HG02885 (cell line): ENCODE measurements around the gene VPS16.

ENCODE experiments used
- ATAC-seq: cut with Tn5 transposase; IDR thresholded peaks from one replicate; pipeline ENCODE4 v1.9.1; 2021; ENCODE audit warnings: mild to moderate bottlenecking; ENCODE audit not compliant: unreplicated experiment, poor library complexity

The VPS16 gene

DNA sequence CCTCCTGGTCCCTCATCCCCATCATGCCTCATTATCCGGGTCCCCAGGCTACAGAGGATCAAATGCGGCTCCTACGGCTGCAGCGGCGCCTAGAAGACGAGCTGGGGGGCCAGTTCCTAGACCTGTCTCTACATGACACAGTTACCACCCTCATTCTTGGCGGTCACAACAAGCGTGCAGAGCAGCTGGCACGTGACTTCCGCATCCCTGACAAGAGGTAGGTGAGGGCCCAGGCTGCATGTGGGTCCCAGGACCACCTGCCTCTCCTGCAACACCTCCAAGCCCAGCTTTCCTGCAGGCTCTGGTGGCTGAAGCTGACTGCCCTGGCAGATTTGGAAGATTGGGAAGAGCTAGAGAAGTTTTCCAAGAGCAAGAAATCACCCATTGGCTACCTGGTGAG lies 24.6 kb downstream of the VPS16 start:
- ATAC-seq = no peak

- ATAC-seq = no peak
Measured at GRCh38 chr20:2865630-2866029, 25.1 kb downstream of the VPS16 start.

GRCh38 chr20:2866236-2866635 lies 25.7 kb downstream of the VPS16 start:
- ATAC-seq = no peak

DNA sequence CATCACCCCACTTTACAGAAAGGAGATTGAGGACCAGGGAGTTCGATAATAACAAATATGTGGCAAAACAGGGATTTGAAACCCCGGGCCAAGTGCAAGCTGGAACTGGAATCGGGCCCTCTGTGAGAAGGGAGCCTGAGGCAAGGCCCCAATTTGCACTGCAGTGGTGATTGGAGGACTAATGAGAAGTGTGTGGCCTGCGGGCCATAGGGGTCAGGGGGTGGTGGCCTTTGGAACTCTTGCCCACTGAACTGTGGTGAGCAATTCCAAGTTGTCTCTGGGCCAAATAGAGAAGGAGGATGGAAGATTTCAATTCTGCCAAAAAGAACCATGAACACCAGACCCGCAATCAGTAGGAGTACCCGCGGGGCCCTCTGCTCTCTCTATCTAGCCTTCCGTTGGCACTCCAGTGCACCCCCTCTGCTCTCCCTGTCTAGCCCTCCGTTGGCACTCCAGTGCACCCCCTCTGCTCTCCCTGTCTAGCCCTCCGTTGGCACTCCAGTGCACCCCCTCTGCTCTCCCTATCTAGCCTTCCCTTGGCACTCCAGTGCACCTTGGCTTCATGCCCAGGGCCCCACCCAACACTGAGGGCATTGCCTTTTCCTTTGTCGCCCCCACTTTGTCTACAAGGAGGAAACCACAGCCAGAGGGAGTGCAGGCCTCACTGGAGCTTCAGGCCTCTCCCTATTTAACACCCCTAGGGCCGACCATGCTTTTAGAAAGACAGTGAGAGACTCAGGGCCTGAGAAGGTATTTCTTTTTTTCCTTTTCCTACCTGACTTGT lies 26.7 kb downstream of the VPS16 start:
- ATAC-seq = no peak

- ATAC-seq = no peak
Measured at GRCh38 chr20:2869381-2869780, 28.8 kb downstream of the VPS16 start.

GRCh38 chr20:2871111-2871465 lies 30.5 kb downstream of the VPS16 start:
- no peak for ATAC-seq

DNA sequence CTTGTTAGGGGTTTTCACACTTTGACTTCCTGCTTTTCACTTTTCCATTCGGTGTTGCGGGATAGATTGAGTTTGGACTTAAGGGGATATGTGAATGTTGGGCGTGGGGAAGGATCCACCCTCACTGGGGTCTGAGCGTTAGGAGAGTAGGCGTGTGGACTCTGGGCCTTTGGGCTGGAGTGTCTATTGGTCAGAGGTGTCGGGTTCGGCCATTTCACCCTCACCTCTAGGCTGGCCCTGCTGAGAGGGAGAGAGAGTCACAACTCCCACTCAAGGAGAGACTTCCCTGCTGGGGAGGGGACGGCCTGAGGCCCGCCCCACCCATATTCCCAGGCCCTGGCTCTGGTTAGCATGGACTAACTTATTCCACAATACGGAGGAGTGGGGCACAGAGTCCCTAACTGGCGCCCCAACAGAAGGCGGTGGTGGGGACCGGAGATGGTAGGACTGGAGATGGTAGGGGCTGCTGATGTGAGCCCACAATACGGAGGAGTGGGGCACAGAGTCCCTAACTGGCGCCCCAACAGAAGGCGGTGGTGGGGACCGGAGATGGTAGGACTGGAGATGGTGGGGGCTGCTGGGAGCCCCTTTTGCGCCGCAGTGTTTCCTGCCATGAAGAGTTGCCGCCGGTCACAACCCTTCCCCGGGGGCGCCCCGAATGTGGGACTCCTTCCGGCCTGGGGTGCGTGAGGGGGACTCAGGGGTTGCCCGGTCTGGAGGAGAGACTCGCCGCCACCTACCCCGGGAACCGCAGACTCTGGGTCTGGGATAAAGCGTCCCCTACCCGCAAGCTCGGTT lies 31.3 kb downstream of the VPS16 start:
- no peak for ATAC-seq

DNA sequence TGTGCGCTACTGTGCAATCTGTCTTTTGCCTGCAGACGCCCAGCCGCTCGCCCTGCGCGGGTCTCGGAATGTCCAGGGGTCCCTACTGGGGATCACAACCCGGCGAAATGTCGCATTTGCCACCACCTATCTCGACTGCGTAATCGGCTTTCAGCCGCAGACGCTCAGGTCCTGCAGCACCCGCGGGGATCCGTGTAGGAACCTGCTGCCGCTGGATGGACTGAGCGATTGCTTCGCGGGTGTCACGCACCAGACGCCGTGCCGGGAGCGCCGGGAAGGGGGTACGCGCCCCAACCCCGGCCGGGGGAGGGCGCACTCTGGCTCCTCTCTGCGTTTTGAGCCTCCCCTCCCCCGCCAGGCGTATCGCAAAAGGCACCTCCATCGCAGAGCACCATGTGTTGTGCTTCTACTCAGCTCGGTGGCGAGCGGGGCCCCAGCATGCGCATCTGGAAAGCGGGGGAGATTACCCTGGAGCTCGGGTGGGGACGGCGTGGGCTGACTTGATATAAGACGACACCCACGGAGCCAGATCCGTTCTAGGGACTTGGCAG lies 32.0 kb downstream of the VPS16 start:
- ATAC-seq = peak; percentile 32

GRCh38 chr20:2873010-2873746 lies 32.6 kb downstream of the VPS16 start, which contains the start of gene PTPRA:
Gene PTPRA, plus strand, starts transcription at chr20:2873481. Its CDS starts 90,797 bp downstream, at chr20:2964278.
- ATAC-seq = peak; percentile 94

DNA sequence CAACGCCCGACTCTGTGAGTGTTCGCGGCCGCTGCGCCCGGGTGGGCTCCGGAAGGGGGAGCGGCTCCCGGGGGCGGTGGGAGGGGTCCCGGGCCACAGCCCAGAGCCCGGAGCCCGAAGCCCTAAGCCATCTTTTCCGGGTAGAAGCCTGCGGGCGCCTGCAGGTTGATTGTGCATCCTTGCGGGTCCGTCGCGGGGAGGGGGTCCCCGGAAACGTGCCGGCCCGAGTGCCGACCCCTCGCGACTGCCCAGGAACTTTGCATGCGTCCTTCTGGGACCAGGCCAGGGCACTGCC lies 33.1 kb downstream of the VPS16 start:
- ATAC-seq = peak; percentile 50

GRCh38 chr20:2874456-2874855 lies 33.9 kb downstream of the VPS16 start:
- ATAC-seq = no peak

DNA sequence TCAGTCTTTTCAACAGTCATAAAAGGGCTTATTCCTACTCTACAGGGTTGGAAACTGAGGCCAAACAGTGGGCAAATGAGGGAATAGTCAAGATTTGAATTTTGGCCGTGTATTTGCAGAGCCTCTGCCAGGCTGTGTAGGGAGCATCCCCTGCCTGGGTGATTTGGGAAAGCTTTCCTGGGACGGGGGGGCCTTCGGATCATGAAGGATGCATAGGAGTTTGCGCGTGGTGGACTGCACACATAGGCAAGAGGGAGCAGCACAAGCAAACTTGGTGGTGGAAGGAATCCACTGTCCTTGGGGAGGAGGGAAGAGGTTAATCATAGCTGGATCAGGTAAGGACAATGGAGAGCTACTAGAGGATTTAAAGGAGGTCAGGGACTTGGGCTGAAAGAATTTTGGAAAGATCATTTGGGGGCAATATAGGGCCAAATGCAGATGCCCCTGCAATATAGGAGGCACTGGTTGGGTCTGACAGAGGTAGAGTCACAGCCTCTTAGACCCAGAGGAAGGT lies 35.2 kb downstream of the VPS16 start:
- ATAC-seq = no peak

DNA sequence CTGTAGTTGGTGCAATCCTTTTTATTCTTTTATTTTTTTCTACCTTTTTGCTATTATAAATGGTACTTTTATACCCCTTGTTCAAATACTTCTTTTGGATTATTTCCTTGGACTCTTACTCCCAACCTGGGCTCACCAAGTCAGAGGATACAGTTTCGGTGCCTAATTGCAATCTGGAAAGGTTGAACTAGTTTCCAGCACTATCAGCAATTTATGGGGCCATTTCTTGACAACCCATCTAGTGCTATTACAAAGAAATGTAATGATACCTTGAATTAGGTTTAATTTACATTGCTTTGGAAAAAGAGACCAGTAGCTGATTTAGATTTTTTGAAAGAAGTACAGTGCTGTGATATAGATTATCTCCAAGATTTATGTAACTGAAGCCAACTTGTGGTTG lies 38.0 kb downstream of the VPS16 start:
- ATAC-seq = no peak

DNA sequence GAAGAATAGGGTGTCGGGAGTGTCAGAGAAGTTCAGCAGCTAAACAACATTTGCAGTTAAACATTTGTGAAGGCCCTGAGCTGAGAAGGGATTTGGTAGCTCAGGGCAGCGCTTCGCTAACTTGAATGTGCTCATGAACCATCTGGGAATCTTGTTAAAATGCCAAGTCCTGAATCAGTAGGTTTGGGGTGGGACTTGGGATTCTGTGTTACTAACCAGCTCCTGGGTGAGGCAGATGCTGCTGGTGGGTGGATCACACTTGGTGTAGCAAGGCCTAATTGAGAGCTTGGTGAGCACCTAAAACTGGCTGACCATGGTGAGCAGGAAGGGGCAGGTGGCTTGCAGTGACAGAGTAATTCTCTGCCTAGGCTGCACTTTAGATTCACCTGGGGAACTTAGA lies 38.6 kb downstream of the VPS16 start:
- ATAC-seq = no peak

DNA sequence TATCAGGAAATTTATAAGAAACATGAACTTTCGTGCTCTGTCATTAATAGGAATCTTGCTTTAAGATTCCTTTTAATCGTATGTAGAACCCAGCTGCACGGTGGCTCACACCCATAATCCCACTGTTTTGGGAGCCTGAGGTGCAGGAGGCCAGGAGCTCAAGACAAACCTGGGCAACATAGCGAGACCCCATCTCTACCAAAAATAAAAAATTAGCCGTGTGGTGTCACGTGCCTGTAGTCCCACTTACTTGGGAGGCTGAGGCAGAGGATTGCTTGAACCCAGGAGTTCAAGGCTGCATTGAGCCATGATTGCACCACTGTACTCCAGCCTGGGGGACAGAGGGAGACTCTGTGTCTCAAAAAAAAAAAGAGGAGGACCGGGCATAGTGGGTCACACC lies 40.1 kb downstream of the VPS16 start:
- ATAC-seq = no peak

- no peak for ATAC-seq
Measured at GRCh38 chr20:2883726-2884637, 43.4 kb downstream of the VPS16 start.

- ATAC-seq = no peak
Measured at GRCh38 chr20:2887715-2888114, 47.2 kb downstream of the VPS16 start.

DNA sequence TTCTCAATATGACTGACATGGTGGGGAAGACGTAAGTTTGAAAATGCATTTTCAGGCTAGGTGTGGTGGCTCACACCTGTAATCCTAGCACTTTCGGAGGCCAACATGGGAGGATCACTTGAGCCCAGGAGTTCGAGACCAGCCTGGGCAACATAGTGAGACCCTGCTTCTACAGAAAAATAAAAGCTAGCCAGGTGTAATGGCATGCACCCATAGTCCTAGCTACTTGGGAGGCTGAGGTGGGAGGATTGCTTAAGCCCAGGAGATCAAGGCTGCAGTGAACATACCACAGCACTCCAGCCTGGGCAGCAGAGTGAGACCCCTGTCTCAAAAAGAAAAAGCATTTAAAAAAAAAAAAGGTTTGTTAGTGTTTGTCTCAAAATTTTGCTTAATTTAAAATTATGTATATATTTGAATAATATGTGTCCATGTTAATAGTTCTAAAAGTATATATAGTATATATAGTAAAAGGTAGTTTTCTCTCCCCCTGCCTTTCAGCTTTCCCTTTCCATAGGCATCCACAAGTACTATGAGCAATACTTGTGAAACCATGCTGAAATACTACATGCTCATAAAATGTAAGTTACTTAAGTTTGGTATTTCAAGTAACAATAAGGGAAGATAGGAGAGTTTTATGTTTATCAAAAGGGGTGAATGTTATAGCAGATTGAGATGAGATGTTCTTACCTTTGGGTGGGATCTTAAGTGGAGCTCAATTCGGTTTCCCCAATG lies 47.8 kb downstream of the VPS16 start:
- no peak for ATAC-seq

DNA sequence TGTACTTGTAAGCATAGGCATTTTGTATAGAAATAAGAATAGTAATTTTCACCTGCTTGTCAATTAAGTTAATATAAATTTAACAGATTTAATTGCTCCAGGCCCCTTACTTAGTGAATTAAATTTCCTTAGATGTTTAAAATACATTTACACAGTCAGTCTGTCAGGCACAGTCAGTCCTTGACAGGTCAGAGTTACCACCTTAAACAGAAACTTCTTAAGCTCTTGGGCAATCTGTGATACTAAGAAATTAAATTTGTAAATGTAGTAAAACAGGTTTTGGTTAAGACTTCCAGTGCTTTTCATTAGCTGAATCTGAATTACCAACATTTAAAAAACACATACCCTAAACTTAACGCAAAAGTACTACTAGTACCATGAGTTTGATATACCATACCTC lies 48.7 kb downstream of the VPS16 start:
- no peak for ATAC-seq
